Duodenal mucosa (tissue), 2 donors: ENCODE results near the gene ERN1.

Experiments used
- H3K27ac ChIP-seq: one replicate; pipeline ENCODE4 v1.7.0; 2013; ENCODE audit warnings: low read depth, low read length
- H3K27me3 ChIP-seq, 2 donors: one replicate each; pipeline ENCODE4 v1.7.0; 2013; ENCODE audit warnings: low read length in 2 of 2, control low read depth in 1 of 2; ENCODE audit not compliant: insufficient read depth in 2 of 2, control insufficient read depth in 1 of 2
- H3K36me3 ChIP-seq, 2 donors: one replicate each; pipeline ENCODE4 v1.7.0; 2013; ENCODE audit warnings: low read length in 2 of 2, control low read depth in 1 of 2; ENCODE audit not compliant: insufficient read depth in 2 of 2, control insufficient read depth in 1 of 2
- H3K4me1 ChIP-seq, 2 donors: one replicate each; pipeline ENCODE4 v1.7.0; 2013; ENCODE audit warnings: low read length in 2 of 2, control low read depth in 1 of 2; ENCODE audit not compliant: insufficient read depth in 2 of 2, control insufficient read depth in 1 of 2
- H3K4me3 ChIP-seq, 2 donors: one replicate each; pipeline ENCODE4 v1.7.0; 2013; ENCODE audit warnings: low read length in 2 of 2, low read depth in 1 of 2
- H3K9ac ChIP-seq, 2 donors: one replicate each; pipeline ENCODE4 v1.7.0; 2013; ENCODE audit warnings: low read length in 2 of 2, low read depth in 1 of 2
- H3K9me3 ChIP-seq, 2 donors: one replicate each; pipeline ENCODE4 v1.7.0; 2013; ENCODE audit warnings: low read length in 2 of 2, control low read depth in 1 of 2; ENCODE audit not compliant: control insufficient read depth in 1 of 2

The ERN1 gene

DNA sequence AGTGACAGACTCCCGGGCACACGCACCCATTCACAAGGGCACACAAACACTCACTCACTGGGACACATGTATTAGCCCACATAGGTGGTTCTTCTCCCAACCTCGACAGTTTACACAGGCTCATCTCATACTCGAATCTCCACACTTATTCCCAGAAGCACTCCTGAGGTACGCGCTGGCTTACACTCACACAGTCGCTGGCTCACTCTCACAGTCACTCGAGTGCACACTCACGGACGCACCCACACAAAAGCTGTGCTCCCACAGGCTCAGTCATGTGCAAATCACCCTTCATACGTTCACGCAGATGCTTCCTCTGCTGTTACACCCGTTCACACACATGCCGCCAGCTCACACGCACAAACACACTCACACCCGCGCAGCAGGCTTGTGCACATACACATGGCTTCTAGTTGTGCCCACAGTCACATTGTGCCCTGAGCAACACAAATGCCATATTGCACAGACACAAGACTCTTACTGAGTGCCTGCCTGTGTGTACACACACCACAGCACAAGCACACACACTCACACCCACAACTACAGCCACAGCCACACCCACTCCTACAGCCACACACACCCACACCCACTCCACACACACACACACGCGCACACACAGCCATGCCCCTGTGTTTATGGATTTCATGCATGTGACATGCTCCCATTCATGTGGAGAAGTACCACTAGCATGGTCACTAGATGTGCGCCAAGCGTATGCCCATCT is 140.2 kb downstream of the ERN1 start:
- H3K4me3 ChIP-seq: no peak overlapping the region
- H3K36me3 ChIP-seq: no peaks in the 10 kb centered on the region
- H3K4me1 ChIP-seq: peaks cover 7 to 13% of the 10 kb centered on the region in 2 donors
- H3K9me3 ChIP-seq: no peaks in the 10 kb centered on the region
- H3K9ac ChIP-seq: no peak overlapping the region
- peaks cover 14 to 22% of the 10 kb centered on the region in 2 donors for H3K27me3 ChIP-seq
- no peak overlapping the region for H3K27ac ChIP-seq
